Activated gamma-delta T cell treated with Interleukin-2 at 50 U/mL for 16 hours (primary cell): ENCODE results near the gene UQCC2.

Experiments
- DNase-seq: peaks from one replicate; pipeline ENCODE4 v3.0.0-alpha.2; 2020

Gene UQCC2

DNA sequence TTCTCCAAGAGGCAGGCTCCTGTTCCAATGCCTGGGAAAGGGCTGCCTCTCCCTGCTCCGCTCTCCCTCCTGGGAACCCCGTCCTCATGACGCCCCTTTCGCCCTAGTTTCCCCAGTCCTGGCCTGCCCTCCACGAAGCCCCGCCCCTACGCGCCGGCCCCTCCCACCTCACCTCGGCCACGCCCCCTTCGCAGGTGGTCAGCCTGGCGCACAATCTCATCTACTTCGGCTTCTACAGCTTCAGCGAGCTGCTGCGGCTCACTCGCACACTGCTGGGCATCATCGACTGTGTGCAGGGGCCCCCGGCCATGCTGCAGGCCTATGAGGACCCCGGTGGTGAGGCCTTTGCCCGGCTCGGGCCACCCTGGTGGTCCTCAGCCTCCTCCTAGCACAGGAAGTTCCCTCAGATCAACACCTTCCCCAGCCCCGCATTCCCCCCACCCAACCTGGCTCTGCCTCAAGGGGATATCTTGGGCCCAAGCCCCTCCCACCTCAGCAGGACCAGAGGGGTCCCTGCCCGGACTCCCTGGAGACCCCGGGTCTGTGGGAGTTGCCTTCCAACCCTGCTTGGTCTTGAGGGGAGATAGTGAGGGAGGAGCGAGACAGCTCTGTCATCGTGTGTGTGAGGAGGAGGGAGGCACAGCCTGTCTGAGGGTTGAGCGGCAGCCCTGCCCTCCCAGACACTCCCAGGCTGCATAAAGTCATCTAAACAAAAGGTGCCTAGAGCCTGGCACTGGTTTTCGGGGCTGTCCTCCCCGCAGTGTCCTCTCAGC is 40.3 kb downstream of the UQCC2 start:
- no peak for DNase-seq

DNA sequence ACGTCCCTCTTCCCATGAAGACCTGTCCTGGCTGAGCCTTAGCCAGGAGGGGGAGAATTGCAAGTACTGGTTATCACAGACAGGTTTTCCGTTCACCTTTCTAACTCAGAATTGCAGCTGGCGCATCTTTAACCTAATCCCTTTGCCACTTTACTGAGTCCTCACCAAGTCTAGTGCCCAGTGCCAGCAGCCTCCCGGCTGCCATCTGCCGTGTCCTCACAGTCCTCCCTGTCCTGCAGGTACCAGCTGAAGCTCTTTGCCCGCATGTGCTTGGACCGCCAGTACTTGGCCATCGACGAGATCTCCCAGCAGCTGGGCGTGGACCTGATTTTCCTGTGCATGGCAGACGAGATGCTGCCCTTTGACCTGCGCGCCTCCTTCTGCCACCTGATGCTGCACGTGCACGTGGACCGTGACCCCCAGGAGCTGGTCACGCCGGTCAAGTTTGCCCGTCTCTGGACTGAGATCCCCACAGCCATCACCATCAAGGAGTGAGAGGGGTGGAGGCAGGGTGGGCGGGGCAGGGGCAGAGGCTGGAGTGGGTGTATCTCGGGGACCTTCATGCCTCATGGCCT is 41.3 kb downstream of the UQCC2 start:
- DNase-seq, result no peak

DNA sequence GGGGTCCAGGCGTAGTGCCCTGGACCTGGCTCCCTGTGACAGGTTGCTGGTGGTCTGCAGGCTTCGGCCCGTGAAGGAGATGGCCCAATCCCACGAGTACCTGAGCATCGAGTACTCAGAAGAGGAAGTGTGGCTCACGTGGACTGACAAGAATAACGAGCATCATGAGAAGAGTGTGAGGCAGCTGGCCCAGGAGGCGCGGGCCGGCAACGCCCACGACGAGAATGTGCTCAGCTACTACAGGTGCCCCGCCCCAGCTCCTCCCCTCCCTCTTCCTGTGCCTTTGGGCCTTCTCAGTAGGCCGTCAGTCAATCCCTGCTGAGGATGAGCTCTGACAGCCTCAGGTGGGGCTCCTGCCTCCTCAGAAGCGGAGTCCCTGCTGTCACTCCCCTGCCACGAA is 42.6 kb downstream of the UQCC2 start:
- DNase-seq, result no peak

DNA sequence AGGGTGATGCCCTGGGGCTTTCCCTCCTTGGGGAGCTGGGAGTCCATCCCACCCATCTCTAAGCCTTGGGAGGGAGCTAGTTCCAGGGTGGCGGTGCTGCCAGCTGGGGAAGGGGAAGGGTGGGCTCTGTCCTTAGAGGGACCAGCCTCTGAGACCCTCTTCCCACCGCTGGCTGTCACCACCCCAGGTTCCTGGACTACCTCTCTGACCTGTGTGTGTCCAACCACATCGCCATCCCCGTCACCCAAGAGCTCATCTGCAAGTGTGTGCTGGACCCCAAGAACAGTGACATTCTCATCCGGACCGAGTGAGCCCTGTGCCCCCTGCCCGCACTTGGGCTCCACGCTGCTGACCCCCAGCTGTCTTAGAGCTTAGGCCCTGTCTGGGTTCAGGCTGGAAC is 43.2 kb downstream of the UQCC2 start:
- DNase-seq, result no peak

DNA sequence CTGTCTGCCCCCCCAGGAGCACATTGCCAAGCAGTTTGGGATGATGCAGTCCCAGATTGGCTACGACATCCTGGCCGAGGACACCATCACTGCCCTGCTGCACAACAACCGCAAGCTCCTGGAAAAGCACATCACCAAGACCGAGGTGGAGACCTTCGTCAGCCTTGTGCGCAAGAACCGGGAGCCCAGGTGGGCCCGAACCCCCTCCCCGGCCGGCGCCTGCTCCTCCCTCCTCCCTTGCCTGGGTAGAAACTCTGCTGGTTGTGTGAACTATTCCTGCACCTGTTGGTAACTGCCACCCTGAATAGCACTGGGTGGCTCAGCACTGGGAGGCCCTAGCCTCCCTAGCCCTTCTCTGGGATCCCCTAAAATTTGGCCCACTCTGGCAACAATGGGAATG is 43.7 kb downstream of the UQCC2 start:
- DNase-seq, result no peak

DNA sequence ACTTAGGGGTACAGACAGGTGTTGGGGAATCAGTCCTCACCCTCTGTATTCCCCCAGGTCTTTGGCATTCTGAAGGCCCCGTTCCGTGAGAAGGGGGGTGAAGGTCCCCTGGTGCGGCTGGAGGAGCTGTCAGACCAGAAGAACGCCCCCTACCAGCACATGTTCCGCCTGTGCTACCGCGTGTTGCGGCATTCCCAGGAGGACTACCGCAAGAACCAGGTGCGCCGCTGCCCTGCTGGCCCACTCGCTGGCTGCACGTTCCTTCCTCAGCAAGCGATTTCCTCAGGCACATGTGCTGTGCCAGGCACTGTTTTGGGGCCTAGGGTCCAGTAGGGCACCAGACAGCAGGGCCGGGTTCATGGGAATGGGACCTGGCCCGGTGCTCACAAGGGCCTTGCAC is 44.4 kb downstream of the UQCC2 start:
- DNase-seq, result no peak

DNA sequence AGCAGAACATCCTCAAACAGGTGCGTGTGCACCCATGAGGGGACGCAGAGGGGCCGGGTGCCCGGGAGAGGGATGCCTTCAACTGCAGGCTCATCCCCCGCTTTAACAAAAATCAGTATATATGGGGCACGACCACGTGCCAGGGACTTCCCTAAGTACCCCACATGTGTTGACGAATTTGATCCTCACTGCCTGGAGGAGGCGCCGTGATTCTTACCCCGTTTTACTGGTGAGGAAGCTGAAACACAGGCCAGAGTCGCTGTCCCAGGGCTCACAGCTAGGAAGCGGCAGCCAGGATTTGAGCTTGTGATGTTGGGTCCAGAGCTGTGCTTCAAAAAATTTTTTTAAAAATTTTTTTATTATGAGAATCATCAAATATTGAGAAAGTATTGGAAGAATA is 45.5 kb downstream of the UQCC2 start:
- no peak for DNase-seq

DNA sequence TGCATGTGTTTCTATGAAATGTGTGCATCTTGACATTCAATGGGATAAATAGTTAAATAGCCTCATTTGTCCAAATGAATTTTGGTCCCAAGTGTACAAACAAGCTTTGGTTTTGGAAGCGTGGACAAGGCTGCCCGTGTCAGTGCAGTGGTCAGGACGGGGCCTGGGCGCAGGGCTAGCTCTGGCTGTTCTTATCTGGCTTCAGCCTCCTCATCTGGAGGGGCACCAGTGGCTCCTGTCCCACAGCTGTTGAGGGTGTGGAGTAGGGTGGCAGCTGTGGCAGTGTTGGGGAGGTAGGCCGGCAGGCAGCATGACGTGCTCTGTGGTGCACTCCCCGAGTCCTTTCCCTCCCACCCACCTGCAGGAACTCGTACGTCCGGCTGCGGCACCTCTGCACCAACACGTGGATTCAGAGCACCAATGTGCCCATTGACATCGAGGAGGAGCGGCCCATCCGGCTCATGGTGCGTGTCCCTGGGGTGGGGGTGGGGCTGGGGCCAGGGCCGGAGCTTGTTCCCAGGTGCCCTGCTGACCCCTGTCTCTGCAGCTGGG is 46.9 kb downstream of the UQCC2 start:
- DNase-seq, result no peak

DNA sequence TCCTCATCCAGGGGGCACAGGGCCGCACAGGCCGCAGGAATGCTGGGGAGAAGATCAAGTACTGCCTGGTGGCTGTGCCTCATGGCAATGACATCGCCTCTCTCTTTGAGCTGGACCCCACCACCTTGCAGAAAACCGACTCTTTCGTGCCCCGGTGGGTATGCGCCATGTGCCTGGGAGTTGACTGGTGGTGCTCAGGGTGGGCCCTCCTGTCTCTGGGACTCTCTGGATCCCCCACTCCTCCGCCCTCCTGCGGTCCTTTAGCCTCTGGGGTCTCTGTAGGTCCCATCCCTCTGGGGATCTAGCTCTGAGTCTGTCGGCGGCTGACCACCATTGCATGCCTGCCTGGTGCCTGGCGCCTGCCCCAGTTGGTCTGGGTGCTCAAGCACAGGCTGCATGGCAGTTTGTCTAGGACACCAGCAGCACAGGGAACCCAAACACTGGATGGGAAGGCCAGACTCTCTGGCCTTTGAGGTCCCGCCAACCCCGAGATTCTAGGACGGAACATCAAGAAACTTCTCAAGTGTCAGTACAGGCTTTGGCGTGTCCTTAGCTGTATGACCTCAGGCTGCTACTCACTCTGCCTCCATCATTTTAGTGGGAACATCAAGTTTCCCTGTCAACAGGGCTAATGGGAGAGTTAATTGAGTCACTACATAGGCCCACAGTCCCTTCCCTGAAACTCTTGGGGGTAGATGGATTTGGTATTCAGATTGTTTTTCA is 47.6 kb downstream of the UQCC2 start:
- DNase-seq, result no peak

DNA sequence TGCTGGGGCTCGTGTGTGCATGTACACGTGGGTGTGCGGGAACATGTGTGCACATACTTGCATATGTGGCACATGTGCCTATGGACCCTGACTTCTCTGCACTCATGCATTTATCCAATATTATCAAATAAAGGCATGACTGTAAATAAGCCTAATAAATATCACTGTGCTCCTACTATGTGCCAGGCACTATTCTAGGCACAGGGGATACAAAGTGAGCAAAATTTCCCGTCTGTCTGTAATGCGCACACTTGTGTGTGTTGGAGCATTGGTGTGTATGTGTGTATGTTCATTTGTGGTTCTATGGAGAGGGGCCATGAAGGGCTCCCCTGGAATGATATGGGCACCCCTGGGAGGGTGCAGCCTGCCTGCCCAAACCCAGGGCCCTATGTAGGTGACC is 48.5 kb downstream of the UQCC2 start:
- no peak for DNase-seq

DNA sequence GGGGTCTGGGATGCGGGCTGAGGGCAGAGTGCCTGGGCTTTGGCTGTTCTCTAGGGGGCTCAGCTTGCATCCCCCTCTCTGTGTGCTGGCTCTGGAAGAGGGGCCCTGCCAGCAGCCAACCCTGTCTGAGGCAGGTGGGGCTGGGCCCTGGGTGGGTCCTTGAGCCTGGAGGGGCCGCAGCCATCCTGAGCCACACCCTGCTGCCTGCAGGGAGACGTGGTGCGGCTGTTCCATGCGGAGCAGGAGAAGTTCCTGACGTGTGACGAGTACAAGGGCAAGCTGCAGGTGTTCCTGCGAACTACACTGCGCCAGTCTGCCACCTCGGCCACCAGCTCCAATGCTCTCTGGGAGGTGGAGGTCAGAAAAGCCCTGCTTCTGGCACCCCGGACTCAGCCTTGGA is 49.2 kb downstream of the UQCC2 start:
- DNase-seq, result no peak

DNA sequence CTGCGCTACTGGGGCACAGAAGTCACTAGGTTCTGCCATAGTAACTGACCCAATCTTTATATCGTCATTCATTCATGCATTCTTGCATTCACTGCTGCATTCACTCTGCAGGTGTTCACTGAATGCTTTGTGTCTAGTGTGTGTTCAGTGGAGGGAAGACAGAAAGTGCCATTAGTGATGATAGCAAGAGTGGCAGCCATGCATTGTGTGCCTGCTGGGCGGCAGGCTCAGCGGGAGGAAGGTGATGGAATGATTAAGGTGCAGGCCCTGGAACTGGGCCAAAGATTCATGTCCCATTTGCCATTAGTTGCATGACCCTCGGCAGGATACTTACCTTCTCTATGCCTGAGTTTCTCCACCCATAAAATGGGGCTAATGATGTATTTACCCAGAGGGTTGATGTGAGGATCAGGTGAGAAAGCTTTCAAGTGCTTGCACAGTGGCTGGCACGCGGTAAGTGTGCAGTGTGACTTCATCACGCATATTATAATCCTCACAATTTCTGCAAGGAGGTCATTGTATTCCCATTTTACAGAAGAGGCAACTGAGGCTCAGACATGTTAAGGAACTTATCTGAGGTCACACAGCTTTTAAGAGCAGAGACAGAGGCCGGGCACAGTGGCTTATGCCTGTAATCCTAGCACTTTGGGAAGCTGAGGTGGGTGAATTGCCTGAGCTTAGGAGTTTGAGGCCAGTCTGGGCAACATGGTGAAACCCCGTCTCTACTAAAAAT is 50.2 kb downstream of the UQCC2 start:
- DNase-seq, result no peak

DNA sequence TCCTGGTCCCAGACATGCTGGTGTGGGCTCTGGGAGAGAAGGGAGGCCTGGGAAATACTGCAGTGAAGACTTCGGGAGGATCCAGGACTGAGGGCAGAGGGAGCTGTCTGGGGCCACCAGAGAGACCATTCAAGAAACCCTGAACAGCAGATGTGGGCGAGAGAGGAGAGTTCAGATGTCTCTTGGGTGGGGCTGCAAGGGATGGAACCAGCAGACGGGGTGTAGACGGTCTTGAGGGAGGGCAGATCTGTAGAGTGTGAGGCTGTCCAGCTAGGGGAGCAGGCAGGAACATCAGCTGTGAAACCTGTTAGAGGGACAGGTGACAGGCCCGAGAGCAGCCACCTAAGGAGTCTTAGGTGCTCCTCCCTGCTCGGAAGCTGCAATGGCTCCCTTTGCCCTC is 51.5 kb downstream of the UQCC2 start:
- DNase-seq, result no peak

DNA sequence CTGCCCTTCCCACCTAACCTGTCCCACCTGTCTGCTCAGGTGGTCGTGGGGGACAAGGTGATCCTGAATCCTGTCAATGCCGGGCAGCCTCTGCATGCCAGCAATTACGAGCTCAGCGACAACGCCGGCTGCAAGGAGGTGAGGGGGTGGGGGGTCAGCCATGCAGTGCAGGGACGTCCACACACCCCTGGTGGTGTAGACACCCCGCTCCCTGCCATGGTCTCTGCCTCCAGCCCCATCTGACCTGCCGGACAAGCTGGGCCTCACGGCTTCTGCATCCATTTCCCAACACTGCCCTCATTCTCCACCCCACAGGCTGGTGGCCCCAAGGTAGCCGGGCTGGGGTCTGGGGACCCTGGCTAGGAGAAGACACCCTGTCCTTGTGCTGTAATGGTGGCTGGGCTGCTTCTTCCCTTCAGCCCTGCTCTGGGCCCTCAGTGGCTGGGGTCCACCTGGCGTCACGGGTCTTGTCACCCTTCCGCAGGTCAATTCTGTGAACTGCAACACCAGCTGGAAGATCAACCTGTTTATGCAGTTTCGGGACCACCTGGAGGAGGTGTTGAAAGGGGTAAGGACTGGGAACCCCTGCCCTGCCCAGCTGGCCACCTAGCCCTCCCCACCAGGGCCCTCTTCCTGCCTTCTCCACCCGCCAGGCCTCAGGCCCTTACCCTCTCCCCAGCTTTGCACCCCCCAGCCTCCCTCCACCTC is 52.4 kb downstream of the UQCC2 start:
- no peak for DNase-seq

DNA sequence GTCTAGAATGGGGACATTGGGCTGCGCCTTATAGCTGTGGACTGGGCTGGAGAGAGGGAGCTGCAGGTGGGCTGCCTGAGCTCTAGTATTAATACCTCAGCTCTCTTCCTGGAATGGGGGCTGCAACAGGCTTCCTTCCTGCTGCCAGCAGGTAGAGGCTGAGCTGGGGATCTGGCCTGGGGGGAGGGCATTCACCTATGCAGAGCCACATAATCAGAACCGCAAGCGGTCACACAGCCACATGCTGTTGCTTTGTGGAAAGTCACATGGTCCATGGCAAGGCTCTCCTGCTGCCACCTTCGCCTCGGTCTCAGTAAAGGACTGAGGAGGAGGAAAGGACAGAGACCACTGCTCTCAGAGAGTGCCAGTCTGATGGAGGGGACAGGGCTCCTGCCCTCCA is 54.7 kb downstream of the UQCC2 start:
- no peak for DNase-seq

DNA sequence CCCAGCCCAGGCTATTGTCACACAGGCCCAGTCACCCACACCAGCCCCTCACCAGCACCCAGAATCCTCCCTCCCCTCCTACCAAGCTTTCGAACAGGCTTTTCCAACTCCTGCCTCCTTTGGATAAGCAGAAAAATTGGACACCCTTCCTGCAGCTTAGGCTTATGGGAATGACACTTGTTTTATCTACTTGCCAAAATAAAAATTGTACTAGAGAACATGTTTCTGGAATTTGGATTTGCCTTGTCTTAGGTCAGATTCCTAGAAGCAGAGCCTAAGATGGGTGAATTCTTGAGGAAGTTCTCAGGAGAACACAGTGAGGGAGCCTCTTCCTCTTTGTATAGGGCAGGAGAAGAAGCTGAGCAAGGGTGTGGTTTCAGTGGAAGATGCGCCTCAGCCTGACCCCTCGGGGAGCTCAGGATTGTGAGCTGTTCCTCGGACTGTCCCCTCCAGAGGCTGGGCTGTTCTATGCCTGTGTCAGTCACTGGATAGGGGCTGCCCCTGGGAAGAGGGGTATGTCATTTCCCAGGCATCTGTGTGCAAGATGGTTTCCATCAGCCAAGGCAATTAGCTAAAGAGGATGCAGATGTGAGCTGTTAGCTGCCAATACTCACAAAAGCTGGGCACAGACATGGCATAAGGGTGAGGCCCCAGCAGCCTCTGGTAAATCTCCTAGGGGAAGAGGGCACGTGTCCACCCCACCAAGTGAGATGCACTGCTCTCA is 56.5 kb downstream of the UQCC2 start:
- no peak for DNase-seq

DNA sequence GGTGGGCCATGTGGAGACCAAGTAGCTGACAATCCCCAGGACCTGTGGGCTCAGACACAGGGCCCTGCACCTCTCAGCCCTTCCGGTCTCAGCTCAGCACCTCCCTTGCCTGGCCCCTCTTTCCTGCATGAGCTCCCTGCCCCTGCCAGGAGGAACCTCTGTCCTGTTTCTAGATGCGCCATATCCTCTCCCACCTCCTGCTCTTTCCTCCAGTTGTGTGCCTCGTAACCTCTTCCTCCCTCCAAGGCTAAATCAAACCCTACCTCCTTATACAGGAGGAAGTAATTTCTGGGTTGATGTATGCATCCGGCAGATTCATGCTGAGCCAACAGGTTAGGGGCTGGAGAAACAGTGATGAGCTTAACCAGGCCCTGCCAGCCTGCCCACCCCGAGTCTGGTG is 59.5 kb downstream of the UQCC2 start:
- DNase-seq, result no peak

DNA sequence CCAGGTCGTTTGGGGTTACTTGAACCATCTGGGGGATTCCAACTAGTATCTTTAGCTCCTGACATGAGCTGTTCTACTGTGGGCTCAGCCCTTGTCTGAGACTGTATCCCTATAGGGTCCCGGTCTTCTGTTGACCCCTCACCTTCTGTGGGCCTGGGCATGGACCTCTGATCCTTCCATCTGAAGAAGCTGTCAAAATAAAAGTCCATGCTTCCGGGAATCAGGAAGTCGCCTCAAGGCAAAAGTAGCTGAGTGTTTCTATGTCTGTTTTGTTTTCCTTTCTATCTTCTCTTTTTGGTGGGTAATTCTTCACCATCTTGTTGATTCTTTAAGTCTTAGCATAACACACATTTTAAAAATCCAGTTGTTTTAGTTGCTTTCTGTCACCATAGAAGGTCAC is 60.1 kb downstream of the UQCC2 start:
- DNase-seq, result no peak
